Adrenal gland (tissue), 5 donors: ENCODE results near the gene TUB.

Source experiments
- POLR2A ChIP-seq, 2 donors: fragments of 450-650 bp; IDR thresholded peaks; one replicate each; pipeline ENCODE4 v1.6.1; 2017; ENCODE audit warnings: antibody characterized with exemption in 2 of 2, mild to moderate bottlenecking in 2 of 2, moderate library complexity in 1 of 2
- TF ChIP-seq, protein P1 (sequence below), 6 experiments: fragments of 450-650 bp in 4 of 6; fragments of 200-600 bp in 2 of 6; sonication (generic) in 1 of 6; IDR thresholded peaks; 1 replicate in 5 of 6; 2 replicates in 1 of 6; pipeline versions ENCODE4 v1.5.1 to v1.8.0; 2016 to 2021; ENCODE audit warnings: antibody characterized with exemption in 6 of 6, mild to moderate bottlenecking in 2 of 6, moderate library complexity in 1 of 6
- donor health status: DM: no; HTN: no; CAD: no.

GRCh38 chr11:8083088-8083395 is 2.0 kb downstream of the TUB start:
- TF ChIP-seq POLR2A (IDR thresholded peaks at IDR 0.05) = no peak
- TF ChIP-seq, protein P1, sequence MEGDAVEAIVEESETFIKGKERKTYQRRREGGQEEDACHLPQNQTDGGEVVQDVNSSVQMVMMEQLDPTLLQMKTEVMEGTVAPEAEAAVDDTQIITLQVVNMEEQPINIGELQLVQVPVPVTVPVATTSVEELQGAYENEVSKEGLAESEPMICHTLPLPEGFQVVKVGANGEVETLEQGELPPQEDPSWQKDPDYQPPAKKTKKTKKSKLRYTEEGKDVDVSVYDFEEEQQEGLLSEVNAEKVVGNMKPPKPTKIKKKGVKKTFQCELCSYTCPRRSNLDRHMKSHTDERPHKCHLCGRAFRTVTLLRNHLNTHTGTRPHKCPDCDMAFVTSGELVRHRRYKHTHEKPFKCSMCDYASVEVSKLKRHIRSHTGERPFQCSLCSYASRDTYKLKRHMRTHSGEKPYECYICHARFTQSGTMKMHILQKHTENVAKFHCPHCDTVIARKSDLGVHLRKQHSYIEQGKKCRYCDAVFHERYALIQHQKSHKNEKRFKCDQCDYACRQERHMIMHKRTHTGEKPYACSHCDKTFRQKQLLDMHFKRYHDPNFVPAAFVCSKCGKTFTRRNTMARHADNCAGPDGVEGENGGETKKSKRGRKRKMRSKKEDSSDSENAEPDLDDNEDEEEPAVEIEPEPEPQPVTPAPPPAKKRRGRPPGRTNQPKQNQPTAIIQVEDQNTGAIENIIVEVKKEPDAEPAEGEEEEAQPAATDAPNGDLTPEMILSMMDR (IDR thresholded peaks at IDR 0.05) = no peak
